HG03558 (cell line): ENCODE measurements around the gene THSD4.

ENCODE experiments used
- ATAC-seq: cut with Tn5 transposase; IDR thresholded peaks from one replicate; pipeline ENCODE4 v1.9.1; 2021; ENCODE audit warnings: moderate number of reproducible peaks; ENCODE audit not compliant: unreplicated experiment; ENCODE audit errors: extremely low read depth

The THSD4 gene

GRCh38 chr15:71276336-71276665 lies 161.0 kb downstream of the THSD4 start:
- no peak for ATAC-seq

- no peak for ATAC-seq
These were observed 163.9 kb downstream of the THSD4 start for GRCh38 chr15:71278989-71279756.

DNA sequence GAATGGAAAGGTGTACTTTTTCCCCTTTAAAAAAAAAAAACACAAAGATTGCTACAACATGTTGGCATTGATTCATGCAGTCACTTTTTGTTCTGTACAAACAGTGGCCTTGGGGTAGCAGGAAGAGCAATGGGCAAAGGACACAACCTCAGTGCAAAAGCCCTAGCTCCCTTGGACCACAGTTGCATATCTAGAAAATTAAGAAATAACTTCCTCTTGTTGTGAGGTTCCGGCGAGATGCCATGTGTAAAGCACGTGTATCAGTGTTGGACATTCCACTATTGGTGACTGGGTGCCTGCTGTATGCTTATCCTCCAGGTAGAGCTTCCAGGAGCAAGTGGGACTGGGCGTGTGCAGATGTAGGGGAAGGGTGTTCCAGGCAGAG lies 164.5 kb downstream of the THSD4 start:
- ATAC-seq, result no peak

DNA sequence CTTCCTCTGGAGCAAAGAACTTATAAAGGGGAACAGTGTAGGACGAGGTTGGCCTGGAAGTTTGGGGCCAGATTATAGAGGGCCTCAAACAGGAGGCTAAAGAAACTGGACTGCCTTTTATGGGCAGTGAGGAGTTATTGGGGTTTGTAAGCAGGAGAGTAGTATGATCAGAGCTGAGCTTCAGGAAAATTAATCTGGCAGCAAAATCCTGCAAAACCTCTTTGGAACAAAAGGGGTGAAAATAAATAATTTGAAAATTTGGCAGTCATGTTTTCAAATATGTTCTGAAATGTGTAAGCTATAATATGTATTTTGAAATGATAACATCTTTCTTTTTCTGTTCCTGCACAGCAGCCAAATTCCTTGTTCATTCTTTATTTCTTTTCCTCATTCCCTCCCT lies 164.9 kb downstream of the THSD4 start:
- no peak for ATAC-seq

- no peak for ATAC-seq
These were observed 166.0 kb downstream of the THSD4 start for GRCh38 chr15:71281256-71281655.

DNA sequence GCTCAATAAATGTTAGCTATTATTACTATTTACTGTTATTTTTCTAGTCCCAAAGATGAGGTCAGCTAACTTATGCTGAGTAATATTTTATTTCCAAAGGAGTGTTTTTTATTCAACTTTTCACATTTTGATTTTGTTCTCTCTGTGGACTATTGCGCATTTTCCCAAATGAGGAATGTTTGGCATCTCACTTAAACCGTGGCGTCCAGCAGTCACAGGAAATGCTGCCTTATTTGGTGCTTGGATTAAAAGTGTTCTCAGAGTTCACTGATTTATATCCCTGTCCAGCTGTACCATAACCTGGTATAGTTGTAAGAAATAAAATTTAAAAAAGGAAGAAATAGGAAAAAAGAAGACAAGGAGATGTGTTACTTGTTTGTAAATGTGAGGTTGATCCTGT lies 166.8 kb downstream of the THSD4 start:
- ATAC-seq, result no peak

GRCh38 chr15:71288348-71288955 lies 173.2 kb downstream of the THSD4 start:
- no peak for ATAC-seq

GRCh38 chr15:71290002-71290401 lies 174.7 kb downstream of the THSD4 start:
- ATAC-seq, result no peak

DNA sequence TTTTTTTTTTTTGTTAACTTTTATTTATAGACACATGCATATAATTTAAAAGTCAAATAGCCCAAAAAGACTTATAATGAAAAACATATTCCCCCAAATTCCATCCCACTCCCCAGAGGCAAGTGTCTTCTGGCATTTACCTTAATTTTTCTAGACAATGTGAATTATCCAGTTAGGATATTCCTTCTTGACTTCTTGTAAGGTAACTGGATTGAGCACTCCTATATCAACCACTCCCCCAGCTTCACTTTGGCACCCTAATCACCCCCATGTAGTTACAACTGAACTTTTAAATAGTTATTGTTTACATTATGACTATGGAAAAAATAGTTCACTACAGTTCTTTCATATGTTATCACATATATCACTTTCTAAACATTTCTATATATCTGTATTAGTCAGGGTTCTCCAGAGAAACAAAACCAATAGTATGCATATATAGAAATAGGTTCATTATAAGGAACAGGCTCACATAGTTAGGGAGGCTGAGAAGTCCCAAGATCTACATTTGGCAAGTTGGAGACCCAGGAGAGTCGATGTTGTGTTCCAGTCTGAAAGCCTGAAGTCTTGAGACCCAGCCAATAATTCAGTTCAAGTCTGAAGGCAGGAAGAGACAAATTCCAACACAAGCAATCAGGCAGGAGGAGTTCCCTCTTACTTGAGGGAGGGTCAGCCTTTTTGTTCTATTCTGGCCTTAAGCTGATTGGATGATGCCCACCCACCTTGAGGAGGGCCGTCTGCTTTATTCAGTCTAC lies 175.8 kb downstream of the THSD4 start:
- ATAC-seq, result no peak

- ATAC-seq, result no peak
These were observed 176.5 kb downstream of the THSD4 start for GRCh38 chr15:71291723-71292122.

GRCh38 chr15:71293723-71294122 lies 178.5 kb downstream of the THSD4 start:
- no peak for ATAC-seq

GRCh38 chr15:71294251-71294910 lies 179.1 kb downstream of the THSD4 start:
- ATAC-seq, result no peak

- no peak for ATAC-seq
These were observed 179.8 kb downstream of the THSD4 start for GRCh38 chr15:71294911-71295602.

DNA sequence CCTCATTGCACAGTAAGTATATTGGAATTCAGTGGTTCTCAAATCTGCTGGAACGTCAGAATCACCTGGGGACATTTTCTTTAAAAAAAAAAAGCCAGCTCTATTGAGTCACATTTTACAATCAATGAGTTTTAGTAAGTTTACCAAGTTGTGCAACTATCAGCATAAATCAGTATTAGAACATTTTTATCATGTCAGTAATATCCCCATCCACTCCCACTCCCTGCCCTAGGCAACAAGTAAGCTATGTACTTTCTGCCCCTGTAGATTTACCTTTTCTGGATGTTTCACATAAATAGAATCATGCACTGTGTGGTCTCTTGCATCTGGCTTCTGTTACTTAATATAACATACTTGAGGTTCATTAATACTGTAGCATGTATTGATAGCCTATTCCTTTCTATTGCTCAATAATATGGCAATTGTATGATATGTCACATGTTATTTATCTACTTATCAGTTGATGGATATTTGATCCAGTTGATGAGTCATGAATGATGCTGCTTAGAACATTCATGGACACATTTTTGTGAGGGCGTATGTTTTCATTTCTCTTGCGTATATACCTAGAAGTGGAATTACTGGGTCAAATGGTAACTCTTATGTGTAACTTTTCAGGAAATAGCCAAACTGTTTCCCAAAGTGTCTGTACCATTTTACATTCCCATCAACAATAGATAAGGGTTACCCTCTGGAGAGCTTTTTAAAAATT lies 180.5 kb downstream of the THSD4 start:
- no peak for ATAC-seq

DNA sequence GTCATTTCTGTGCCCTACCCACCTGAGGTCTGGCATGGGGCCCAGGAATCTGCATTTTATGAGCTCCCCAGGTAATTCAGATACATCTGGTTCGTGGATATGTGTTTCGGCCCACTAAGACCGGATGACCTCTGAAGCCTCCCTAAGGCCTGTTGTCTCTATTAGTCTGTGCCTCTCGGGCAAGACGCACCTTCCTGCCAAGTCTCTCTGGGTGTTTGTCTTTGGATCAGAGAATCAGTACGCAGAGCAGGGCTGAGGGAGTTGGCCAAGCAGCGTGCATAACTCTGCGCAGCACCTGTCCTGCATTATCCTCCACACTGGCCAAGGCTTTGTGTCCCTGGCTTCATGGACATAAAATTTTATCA lies 181.0 kb downstream of the THSD4 start:
- ATAC-seq, result no peak

- no peak for ATAC-seq
These were observed 186.8 kb downstream of the THSD4 start for GRCh38 chr15:71301958-71302621.

GRCh38 chr15:71302861-71303410 lies 187.7 kb downstream of the THSD4 start:
- ATAC-seq, result no peak

GRCh38 chr15:71303977-71304376 lies 188.7 kb downstream of the THSD4 start:
- no peak for ATAC-seq

DNA sequence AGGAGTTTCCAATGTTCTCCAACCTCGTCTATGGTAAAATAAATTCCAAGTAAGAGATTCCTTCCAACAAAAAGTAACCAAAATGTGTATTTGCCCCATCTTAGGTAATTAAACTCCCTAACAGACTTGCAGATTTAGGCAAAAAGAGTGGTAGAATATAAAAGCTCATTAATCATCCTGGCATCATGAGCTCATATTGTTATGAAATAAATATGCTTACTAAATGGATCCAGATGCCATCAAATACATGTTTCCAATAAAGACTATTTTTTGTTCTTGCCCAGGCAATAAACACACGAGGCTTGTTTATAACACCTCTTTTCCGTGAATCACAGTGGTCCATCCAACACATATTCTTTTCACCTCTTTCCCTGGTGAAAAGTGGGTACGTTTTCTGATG lies 189.4 kb downstream of the THSD4 start:
- ATAC-seq, result no peak
